NCI-H2227 (cell line): ENCODE measurements around the gene DMGDH.

ENCODE experiments used
- DNase-seq: peaks from one replicate; lab custom pipeline; 2025; ENCODE audit not compliant: unreplicated experiment; lab: John Stamatoyannopoulos, UW

DMGDH gene

DNA sequence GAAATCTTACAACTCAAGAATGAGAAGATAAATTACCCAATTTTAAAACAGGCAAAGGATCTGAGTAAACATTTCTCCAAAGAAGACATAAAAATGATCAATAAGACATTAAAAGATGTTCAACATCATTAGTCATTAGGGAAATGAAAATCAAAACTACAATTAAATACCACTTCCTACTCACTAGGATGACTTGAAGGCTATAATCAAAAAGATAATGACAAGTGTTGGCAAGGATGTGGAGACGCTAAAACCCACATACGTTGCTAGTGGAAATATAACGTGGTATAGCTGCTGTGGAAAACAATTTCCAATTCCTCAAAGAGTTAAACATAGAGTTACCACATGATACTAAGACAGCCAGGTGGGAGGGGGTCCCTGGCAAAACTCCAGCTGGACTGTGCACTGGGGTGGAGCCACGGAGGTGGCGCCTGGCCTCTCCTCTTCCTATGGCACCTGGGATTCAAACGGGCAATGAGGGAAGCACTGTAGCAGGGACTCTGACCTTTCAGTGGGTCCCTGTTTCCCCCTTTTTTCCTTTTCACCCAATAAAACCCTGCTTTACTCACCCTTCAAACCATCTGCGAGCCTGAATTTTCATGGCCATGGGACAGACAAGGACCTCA, 90.2 kb downstream of the DMGDH start:
- no peak for DNase-seq

DNA sequence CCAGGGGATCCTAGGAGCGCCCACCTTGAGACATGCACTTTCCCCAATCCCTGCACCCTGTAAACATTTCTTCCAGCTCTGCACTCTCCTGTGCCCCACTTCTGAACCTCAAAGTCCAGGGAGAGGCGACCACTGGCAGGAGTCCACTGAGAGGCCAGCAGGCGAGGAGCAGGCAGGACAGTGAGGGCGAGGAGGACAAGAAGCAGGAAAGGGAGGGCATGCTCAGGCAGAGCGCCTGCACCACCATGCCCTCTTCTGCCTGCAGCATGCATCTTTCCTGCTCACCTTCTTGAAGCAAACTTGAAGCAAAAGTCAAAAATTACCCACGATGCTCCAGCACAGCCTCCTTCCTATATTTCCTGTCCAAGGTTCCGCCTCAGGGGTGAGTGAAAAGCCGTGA, 94.4 kb downstream of the DMGDH start:
- no peak for DNase-seq

DNA sequence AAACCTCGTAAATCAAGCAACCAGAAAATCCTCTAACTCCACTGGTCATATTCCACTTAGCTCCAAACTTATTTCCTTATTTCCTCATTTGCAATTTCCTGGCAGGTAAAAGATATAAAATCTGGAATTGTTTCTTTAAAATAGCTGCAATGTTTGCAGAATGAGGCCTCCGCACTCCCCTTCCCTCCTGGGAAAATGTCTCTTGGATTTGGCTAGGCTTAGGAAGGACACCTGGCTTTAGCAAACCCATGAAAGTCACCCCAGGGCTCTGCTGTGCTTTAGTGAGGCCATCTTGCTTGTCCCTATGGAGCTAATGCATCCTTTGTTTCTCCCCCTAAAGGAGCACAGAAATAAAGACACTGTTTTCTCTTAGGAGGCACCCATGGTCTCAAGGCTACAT, 94.9 kb downstream of the DMGDH start:
- DNase-seq, result no peak

DNA sequence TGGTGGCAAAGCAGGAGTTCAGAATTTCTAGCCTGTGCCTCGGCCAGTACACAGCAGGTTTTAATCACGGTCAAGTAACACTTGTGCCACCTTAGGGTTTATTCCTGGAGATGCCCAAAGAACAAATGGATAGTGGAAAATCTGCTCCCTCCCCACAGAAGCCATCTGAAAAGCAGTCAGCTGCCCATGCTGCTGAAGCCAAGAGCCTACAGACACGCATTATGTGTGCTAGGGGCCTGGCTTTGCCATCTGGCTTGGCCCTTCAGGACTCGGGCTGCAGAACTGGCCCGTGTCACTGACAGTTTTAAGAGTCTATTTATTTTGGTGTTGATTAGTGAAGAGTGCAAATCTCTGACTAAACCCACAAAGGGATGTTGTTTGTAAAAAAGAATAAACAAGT, 95.5 kb downstream of the DMGDH start:
- no peak for DNase-seq

DNA sequence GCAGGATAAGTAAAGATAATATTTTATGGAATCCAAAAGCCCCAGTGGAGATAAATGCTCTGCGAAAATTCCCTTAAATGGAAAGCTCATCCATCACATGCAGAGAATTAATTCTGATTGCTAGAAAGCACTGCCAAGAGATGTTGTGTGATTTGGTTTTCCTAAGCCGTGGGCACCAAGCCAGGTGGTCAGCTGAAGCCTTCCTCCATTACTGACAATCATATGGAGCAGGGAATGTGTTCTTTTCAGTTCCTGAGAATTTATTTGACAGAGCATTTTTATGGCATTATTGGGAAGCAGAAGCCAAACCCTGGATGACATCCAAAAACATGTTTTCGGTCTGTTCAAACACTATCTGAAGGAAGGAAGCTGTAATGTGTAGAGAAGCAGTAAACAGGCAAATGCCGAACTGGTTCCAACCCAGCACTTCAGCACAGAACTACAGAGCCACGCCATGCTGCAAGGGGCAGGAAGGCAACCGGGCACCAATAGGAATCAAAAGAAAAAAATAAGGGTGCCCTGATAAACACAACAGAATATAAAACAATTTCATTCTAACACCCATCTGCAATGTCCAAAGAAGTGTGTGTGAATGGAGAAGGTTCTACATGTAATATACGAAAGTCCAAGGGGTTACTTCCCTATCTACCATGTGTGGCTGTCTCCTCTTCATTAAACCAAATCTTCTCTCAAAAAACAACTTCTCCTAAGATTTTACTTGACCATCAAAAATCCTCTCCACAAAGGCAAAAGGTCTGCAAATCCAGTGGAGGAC, 96.6 kb downstream of the DMGDH start:
- peak; percentile 31 for DNase-seq

DNA sequence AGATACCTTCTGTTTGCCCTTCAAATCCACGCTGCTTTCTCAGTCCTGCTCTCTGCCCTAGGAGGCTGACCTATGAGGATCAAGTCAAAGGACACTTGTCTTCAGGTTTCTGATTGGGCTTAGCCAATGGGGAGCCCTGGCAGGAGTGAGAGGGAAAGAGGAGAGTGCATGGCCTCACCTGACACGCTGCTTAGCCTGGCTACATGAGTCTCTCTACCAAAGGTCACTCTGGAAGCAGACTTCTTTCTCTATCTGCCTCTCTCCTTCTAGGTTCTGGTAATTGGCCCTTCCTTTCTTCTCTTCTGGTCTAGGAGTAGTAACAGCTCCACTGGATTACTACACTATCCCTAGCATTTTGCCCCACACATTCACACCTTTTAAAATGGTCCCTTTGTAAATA, 97.5 kb downstream of the DMGDH start:
- no peak for DNase-seq

DNA sequence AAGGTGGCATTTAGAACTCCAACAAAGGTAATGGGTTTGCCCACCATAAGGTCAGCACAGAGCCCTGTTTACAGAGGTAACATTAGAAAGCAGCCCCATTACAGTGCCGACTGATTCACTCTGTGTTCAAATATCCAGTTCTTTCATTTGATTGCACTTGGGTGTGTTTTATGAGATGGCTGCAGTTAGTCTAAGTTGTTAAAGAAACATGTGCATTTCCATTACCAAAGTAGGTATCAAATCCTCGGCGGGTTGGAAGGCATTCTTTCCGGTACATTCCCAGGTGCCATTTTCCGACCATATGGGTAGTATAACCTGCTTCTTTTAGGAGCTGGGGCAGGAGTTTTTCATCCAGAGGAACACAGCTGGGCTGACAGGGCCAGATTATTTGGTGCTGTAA, 100.7 kb downstream of the DMGDH start:
- DNase-seq, result no peak

DNA sequence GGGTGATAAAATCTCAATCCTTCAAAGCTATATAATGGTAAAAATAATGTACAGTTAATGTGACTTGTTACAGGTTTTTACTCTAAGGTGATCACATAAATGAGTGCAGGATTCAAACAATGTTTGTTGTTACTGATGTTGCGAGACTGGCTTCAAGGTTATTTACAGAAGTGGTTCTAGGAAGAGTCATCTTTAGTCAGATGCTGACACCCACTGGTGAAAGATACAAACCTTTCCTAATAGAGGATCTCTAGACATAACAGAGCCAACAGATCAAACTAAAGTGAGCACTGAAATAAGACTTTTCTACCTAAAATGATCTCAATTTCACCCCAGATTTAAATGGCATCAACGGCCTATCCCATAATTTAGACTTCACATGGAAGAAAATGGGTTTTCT, 104.6 kb downstream of the DMGDH start:
- DNase-seq, result peak; percentile 56

DNA sequence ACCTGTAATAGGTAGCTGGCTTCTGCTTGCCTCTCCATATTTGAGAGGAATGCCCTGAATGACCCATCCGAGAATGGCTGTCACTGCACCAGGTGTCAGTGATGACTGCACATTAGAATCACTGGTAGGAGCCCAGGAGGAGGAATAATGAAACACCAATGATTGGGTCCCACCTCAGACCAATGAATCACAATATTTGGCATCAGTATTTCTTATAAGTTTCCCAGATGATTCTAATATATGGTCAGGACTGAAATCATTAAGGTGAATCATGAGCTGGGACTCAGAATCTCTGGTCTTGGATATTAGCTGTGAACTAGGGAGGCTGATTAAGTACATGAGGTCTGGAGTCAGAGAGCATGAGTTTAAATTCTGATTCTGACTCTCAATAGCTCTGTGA, 107.7 kb downstream of the DMGDH start:
- DNase-seq, result no peak

DNA sequence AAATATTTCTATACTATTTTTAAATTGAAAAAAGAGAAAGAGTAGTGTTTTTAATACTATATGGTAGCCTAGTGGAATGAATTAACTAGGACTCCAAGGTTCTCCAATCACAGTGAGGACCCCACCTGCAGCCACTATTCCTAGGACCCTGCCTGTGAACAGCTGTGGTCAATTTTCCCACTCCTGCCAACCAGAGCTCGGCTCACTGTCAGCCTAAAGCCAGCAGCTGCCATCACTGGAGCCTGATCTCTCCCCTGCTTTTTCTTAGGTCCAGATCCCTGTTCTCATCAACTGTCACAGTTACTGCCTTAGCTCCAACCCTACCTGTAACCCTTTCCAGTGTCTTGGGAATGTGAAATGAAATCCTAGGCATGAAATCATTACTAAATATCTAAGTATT, 109.7 kb downstream of the DMGDH start:
- DNase-seq, result no peak

DNA sequence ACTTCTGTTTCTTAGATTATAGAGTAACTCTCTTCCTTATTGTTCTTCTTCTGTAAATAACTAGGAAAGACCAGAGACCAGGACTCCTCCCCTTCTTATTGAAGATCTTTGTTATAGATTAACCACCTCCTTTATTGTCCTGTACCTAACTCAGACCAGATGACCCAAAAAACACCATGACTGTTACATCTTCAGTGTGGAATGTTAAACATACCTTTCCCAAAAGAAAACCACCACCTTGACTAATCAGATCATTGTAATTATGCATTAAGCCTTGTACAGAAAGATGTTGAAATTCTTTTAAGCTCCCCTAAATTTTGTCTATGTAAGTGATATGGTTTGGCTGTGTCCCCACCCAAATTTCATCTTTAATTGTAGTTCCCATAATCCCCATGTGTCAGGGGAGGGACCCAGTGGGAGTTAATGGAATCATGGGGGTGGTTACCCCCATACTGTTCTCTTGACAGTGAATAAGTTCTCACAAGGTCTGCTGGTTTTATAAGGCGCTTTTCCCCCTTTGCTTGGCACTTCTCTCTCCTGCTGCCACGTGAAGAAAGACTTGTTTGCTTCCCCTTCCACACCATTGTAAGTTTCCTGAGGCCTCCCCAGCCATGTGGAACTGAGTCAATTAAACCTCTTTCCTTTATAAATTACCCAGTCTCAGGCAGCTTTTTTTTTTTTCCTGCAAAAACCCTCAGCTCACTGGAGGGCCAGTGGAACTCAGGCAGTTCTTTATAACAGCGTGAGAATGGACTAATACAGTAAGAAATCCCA, 110.6 kb downstream of the DMGDH start:
- no peak for DNase-seq

DNA sequence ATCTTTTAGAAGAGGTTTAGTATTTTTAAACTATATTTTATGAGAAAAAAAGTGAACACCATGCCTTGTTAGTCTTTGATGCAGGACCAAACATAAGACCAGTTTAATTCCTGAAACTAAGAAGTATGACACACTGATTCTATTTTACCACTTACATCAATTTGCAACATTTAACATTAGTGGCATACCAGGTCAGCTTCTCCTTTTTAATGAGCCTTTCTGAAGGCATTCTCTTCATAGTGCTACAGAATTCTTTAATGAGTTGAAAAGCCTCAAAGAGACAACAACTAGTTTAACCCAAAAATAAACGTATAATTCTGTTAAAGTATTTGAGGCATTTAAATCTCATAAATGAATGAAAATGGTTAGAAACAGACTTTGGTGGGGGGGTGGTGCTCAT, 112.6 kb downstream of the DMGDH start:
- DNase-seq, result no peak

DNA sequence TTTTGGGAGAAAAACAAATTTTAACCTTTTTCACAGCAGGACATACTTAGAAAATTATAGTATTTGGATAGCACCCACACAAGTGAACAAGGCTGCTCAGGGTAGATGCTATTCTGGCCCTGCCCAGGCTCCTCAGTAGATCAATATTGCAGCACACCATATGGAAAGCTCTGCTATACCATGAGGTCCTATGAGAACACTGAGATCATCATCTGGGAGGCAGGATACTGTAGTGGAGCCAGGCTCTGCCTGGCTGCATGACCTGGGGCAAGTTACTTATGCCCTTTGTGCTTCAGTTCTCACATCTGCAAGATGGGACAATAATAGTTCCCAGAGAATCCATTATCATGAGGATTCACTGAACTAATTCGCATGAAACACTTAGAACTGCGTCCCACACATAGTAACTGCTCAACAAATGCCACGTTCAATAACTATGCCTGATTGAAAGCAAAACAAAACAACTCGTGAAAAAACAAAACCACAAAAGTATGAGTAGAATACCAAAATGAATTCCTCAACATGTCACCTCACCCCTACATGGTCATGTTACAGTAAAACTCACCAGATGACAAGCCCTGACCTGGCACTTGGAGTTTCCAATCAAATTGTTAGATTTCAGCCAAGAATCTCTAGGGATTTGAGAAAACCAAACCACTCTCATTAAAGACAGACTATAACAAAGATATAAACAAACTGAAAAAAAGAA, 116.2 kb downstream of the DMGDH start:
- no peak for DNase-seq
